ENCODE results near the gene SPINK1. TPM values are rescaled to one million over a fixed set of nuclear protein-coding genes. Genes with fewer than 3 reads are reported as not detected.

SPINK1 gene
- total and polyA plus RNA-seq, 2 of the 4 experiments (the other 2 are of a cell fraction): not detected

- no peak for TF ChIP-seq SMC3 (IDR thresholded peaks at IDR 0.05; ENCODE audit: low read depth, low read length)
- no peak for TF ChIP-seq CEBPB (IDR thresholded peaks at IDR 0.05; ENCODE audit: low read depth, low read length)
- no peak for TF ChIP-seq RCOR1 (IDR thresholded peaks at IDR 0.05; ENCODE audit: insufficient replicate concordance, low read length)
- no peak for TF ChIP-seq RFX5 (IDR thresholded peaks at IDR 0.05; ENCODE audit: low read depth, low read length)
- TF ChIP-seq NFE2L2 (IDR thresholded peaks at IDR 0.05; ENCODE audit: low read depth, low read length): no peak
Observed at GRCh38 chr5:147780924-147781573, 50.4 kb downstream of the SPINK1 start (continued).

GRCh38 chr5:147779694-147780093, 51.8 kb downstream of the SPINK1 start:
- H2BK20ac ChIP-seq (ENCODE audit: low read depth, low read length): no peak overlapping the region
- H2BK120ac ChIP-seq (ENCODE audit: low read depth, low read length): no peak overlapping the region
- H3K4me1 ChIP-seq (ENCODE audit: control insufficient read depth, insufficient read depth, low read length): no peaks in the 10 kb centered on the region
- no peak overlapping the region for H3K4me2 ChIP-seq (ENCODE audit: low read depth, low read length)
- dilution Hi-C loops (cut with HindIII; ENCODE audit: low sequenced_read_pairs, unreplicated experiment): no loop called here
- no peaks in the 10 kb centered on the region for H3K27me3 ChIP-seq (ENCODE audit: control insufficient read depth, insufficient read depth, low read length)
- no peak overlapping the region for H2AK9ac ChIP-seq (replicated peaks; ENCODE audit: low read depth, low read length, poor library complexity)
- H3K79me1 ChIP-seq (ENCODE audit: low read depth in 1 of 2, low read length in 2 of 2): no peaks in the 10 kb centered on the region
- no peak overlapping the region for H3K23ac ChIP-seq (ENCODE audit: low read depth, low read length)
- in situ Hi-C loops (cut with MboI; ENCODE audit: low sequenced_read_pairs): no loop called here
- no peak overlapping the region for H3K4me3 ChIP-seq (ENCODE audit: insufficient read depth, low read depth, low read length)
- no peak overlapping the region for H3K27ac ChIP-seq (ENCODE audit: insufficient read depth, low read length)
- no peak for TF ChIP-seq ELK1 (IDR thresholded peaks at IDR 0.05; ENCODE audit: borderline replicate concordance, low read depth, low read length)
- no peak overlapping the region for H4K5ac ChIP-seq (ENCODE audit: low read depth, low read length)
- no peak overlapping the region for H3K4ac ChIP-seq (ENCODE audit: low read depth, low read length)
- no peak overlapping the region for H2AK5ac ChIP-seq (ENCODE audit: low read depth, low read length)
- H3K18ac ChIP-seq (ENCODE audit: low read depth, low read length): no peak overlapping the region
- no peak overlapping the region for H2AFZ ChIP-seq (replicated peaks; ENCODE audit: low read length, poor library complexity)
- no peaks in the 10 kb centered on the region for H4K20me1 ChIP-seq (ENCODE audit: insufficient read depth, low read length)
- intact Hi-C loops (cut with micrococcal nuclease): loop anchor here (5.0 kb wide), 1 partner anchor 67 kb away; no protein-coding TSS in a partner anchor
- no peak overlapping the region for H4K8ac ChIP-seq (ENCODE audit: low read depth in 2 of 2, low read length in 2 of 2)
- WGBS, 2 experiments (ENCODE audit: extremely low coverage in 2 of 2, insufficient read length in 1 of 2): no CpG with 5 or more reads among the region's 1 CpG
- ATAC-seq (ENCODE audit: low read depth) (no peak), DNase-seq (no peak)
- no peak overlapping the region for H3K9ac ChIP-seq (ENCODE audit: low read depth, low read length)
- no peak overlapping the region for H2BK15ac ChIP-seq (ENCODE audit: low read depth, low read length)
- CTCF ChIA-PET: no interaction called here
- no peak overlapping the region for H4K91ac ChIP-seq (ENCODE audit: insufficient read depth, low read depth, low read length)
- H3K56ac ChIP-seq (ENCODE audit: extremely low read depth, insufficient read depth, low read length): no peak overlapping the region
- no peaks in the 10 kb centered on the region for H3K9me3 ChIP-seq (ENCODE audit: control insufficient read depth, insufficient read depth, low read length)
- BruUV-seq (replicated peaks): no TSS peak
- no peaks in the 10 kb centered on the region for H3K9me1 ChIP-seq (ENCODE audit: insufficient read depth, low read length)
- H2BK5ac ChIP-seq (ENCODE audit: low read depth, low read length, poor library complexity, severe bottlenecking): no peak overlapping the region
- no peak overlapping the region for H3K14ac ChIP-seq (replicated peaks; ENCODE audit: low read depth, low read length)
- H3K36me3 ChIP-seq (ENCODE audit: control insufficient read depth, insufficient read depth, low read length): no peaks in the 10 kb centered on the region
- POLR2A ChIA-PET (ENCODE audit: unreplicated experiment): no interaction called here
